ENCODE data around the gene FANCI.
"Not testable (repeated sequence)": the region's sequence is repeated elsewhere in the genome, so short reads cannot be mapped to it uniquely, and the experiment has no call there.

Gene FANCI

DNA sequence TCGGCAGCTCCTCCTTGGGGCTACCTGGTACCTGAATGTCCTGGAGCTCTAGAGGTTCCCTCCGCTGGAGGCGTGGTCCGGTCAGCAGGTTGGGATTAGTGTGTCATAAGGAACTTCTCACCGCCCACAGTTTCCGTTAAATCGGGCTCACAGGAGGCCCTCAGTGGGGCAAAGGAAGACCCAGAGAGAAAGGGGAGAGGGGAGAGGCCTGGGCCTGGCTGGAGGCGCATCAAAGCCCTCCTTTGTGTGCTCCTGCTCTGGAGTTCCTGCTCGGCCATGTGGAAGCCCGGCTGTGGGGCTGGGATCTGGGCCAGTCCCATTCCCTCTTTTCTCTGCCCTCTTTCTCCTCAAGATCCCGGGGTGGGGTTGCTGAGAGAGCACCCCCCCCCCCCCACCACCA lies 22.2 kb upstream of the FANCI start, which contains the start of gene RLBP1:
Gene RLBP1, minus strand, starts transcription at position 37 of the 400 bp plus-strand sequence. CDS start 2,604 bp downstream, outside the sequence.
- DNase-seq (ENCODE audit: low read depth in 2 of 3, low spot score in 2 of 3) = no peak

- no peak for DNase-seq (ENCODE audit: low read depth in 2 of 3, low spot score in 2 of 3)
These were observed 18.2 kb upstream of the FANCI start for GRCh38 chr15:89225588-89225987.

DNA sequence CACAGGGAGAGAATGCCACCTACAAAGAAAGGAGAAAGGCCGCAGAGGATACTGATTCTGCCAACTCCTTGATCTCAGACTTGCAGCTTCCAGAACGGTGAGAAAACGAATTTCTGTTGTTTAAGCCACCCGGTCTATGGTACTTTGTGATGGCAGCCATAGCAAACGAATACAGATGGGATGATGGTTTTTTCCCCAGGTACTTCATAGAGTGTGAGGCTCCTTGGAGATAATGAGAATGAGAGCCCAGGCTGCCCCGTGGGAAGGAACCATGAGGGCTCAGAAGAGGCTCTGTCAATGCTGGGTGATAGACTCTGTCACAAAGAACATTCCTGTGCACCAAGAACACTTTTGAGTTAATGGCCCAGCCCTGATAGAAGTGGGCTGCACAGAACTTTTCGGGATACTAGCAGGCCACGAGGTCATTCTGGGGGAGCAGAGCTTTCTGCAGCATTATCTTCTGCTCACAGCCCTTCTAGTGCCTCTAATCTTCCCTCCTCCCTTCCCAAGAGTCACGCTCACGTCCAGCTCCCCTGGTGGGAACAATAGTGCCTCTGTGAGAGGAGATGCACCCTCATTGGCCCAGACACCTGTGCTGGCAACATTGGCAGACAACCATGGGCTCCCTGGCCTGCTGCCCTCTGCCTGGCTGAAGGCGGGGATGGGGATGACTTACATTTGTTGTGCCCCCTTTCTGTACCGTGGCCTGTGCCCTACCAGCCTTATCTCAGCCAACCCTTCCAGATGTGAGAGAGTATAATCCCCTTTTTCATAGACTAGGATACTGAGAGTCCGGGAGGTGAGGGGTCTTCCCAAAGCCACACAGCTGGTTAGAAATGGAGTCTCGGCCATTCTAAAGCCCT lies 17.2 kb upstream of the FANCI start:
- no peak for DNase-seq (ENCODE audit: low read depth in 2 of 3, low spot score in 2 of 3)

DNA sequence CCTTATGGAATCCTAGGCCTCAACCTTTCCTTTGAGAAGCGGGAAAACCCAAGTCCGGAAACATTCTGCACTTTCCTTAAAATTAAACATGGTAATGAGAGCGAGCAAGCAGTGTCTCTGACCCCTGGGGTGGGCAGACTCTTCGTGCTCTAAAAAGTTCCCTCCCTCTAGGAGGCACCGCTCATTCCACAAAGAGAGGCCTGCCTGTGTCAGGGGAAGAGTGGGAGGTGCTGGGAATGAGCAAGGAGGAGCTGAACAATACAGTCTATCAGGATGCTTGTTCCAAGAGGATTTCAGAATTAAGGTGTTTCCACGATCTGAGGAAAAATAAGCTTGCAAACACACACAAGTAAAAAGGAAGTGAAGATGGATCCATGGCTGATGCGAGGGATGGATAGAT lies 16.4 kb upstream of the FANCI start:
- DNase-seq (ENCODE audit: low read depth in 2 of 3, low spot score in 2 of 3) = no peak

DNA sequence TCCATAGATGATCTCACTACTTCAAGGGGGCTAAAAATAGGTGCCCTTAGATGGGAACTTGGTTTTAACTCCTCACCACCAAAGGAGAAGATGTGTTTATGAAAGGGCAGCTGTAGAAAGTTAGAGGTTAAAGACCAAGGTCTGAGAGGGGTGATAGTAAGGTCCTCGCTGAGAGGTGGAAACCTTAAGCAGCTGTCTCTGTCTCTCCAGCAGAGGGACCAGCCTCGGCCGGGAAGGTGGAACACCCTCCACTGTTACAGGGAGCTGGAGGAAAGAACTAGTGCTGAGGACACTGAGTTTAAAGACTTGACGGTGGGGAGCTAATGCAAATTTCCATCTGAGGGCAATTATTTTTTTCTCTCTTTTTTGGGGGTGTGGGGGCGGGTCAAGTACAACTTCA lies 13.5 kb upstream of the FANCI start:
- no peak for DNase-seq (ENCODE audit: low read depth in 2 of 3, low spot score in 2 of 3)

GRCh38 chr15:89231832-89232231 lies 11.9 kb upstream of the FANCI start:
- no peak for DNase-seq (ENCODE audit: low read depth in 2 of 3, low spot score in 2 of 3)

DNA sequence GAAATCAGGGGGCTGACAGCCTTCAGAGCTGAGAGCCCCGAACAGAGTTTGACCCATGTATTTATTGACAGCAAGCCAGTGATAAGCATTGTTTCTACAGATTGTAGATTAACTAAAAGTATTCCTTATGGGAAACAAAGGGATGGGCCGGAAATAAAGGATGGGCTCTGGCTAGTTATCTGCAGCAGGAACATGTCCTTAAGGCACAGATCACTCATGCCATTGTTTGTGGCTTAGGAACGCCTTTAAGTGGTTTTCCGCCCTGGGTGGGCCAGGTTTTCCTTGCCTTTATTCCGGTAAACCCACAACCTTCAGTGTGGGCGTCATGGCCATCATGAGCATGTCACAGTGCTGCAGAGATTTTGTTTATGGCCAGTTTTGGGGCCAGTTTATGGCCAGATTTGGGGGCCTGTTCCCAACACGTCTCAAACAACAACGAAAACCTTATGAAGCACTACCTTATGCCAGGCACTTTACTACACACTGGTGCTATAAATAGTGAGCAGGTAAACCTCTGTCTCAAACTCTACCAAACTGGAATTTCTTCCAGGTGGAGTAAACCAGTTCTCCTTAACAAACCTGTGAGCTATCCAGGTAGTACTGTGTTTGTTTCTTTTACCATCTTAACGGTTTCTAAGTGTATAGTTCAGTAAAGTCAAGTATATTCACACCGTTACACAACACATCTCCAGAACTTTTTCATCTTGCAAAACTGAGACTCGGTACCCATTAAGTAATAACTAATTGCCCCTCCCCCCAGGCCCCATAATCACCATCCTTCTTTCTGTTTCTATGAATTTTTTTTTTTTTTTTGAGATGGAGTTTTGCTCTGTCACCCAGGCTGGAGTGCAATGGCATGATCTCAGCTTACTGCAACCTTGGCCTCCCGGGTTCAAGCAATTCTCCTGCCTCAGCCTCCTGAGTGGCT lies 3.6 kb upstream of the FANCI start:
- DNase-seq (ENCODE audit: low read depth in 2 of 3, low spot score in 2 of 3) = not testable (repeated sequence)

GRCh38 chr15:89243046-89243690 lies 611 bp upstream of the FANCI start:
- DNase-seq (ENCODE audit: low read depth in 2 of 3, low spot score in 2 of 3) = no peak

DNA sequence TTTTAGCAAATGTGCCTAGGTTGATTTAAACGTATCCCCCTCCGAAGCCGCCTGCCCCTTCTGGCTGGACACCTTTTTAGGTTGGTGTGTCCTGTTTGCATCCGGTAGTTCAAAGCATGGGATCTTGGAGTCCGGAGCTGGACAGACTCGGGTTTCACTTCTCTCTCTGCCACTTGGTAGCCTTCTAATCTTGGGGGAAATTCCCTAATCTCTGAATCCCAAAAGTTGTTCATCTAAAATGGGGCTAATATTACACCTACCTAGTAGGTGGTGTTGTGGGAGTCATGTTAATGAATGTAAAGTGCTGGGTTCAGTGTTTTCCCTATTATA lies 760 bp downstream of the FANCI start:
- no peak for DNase-seq (ENCODE audit: low read depth in 2 of 3, low spot score in 2 of 3)

GRCh38 chr15:89247446-89247845 lies 3.7 kb downstream of the FANCI start:
- DNase-seq (ENCODE audit: low read depth in 2 of 3, low spot score in 2 of 3) = no peak

DNA sequence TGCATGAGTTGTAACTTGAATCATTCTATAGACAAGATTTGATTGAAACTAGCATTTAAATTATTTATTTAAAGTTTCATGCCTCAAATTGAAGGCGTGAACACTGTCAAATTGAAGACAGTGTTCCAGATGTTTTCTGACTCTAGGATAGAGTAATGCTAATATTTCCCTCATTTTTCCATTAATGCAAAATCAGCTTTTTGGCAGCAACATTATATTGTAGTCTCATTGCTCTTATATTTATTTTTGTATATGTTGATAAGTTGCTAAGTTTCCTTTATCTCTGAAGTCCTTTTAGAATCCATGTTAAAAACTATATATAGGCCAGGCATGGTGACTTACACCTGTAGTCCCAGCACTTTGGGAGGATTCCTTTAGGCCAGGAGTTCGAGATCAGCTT lies 4.8 kb downstream of the FANCI start:
- no peak for DNase-seq (ENCODE audit: low read depth in 2 of 3, low spot score in 2 of 3)

- DNase-seq (ENCODE audit: low read depth in 2 of 3, low spot score in 2 of 3) = not testable (repeated sequence)
These were observed 6.4 kb downstream of the FANCI start for GRCh38 chr15:89250142-89250541.

GRCh38 chr15:89277281-89277680 lies 33.5 kb downstream of the FANCI start:
- DNase-seq (ENCODE audit: low read depth in 2 of 3, low spot score in 2 of 3) = not testable (repeated sequence)

- no peak for DNase-seq (ENCODE audit: low read depth in 2 of 3, low spot score in 2 of 3)
These were observed 34.5 kb downstream of the FANCI start for GRCh38 chr15:89278307-89278706.

DNA sequence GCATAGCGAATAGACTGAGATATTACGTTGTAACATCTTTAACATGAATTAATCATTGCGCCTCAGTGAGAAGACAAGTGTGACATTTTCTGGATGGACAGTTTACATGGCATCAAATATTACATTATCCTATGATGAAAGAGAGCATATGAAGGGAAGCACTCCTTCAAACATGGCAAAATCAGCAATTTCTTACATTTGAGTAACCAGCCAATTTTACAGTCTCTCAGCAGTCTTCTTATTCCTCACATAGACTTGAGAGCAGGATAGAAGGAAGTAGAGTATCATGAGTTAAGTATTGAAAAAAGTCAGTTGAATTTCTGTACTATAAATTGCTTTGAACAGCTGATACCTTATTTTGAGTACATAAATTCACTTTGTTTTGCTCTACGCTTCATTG lies 38.9 kb downstream of the FANCI start:
- no peak for DNase-seq (ENCODE audit: low read depth in 2 of 3, low spot score in 2 of 3)

GRCh38 chr15:89283201-89283600 lies 39.4 kb downstream of the FANCI start:
- no peak for DNase-seq (ENCODE audit: low read depth in 2 of 3, low spot score in 2 of 3)

GRCh38 chr15:89291934-89292438 lies 48.2 kb downstream of the FANCI start:
- DNase-seq (ENCODE audit: low read depth in 2 of 3, low spot score in 2 of 3) = no peak

- no peak for DNase-seq (ENCODE audit: low read depth in 2 of 3, low spot score in 2 of 3)
These were observed 49.2 kb downstream of the FANCI start for GRCh38 chr15:89293012-89293411.

GRCh38 chr15:89299896-89300295 lies 56.1 kb downstream of the FANCI start:
- DNase-seq (ENCODE audit: low read depth in 2 of 3, low spot score in 2 of 3) = no peak

GRCh38 chr15:89301304-89302089 lies 57.7 kb downstream of the FANCI start:
- no peak for DNase-seq (ENCODE audit: low read depth in 2 of 3, low spot score in 2 of 3)

- DNase-seq (ENCODE audit: low read depth in 2 of 3, low spot score in 2 of 3) = no peak
These were observed 60.2 kb downstream of the FANCI start for GRCh38 chr15:89303986-89304385.

Data from activated CD8-positive, alpha-beta memory T cell treated with anti-CD3 and anti-CD28 coated beads for 48 hours (primary cell).